ENCODE results near the gene MMEL1.
"Not testable (repeated sequence)": the region's sequence is repeated elsewhere in the genome, so short reads cannot be mapped to it uniquely, and the experiment has no call there.

Gene MMEL1

DNA sequence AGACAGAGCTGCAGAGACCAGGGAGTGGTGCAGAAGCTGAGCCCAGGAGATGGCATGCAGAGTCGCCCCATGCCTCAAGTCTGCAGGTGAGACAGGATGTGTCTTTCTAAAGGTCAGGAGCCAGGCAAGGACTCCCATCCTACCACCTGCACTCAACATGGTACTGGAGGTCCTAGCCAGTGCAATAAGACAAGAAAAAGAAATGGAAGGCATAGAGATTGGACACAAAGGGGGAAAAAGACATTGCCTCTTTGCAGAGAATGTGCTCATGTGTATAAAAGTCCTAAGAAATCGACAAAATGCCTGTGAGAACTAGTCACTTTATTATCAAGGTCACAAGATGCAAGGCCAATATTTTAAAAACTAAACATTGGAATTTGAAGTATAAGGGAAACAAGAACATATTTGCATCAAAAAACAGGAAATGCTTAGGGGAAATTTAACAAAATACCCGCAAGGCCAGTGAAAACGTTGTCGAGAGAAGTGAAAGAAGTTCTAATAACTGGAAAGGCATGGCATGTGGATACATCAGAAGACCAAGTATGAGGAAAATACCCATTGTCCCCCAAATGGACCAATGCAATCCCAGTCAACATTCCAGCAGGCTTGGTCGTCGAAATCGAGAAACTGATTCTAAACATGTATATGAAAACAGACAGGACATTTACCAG lies 59.4 kb downstream of the MMEL1 start:
- DNase-seq (ENCODE audit: low read depth), result no peak

DNA sequence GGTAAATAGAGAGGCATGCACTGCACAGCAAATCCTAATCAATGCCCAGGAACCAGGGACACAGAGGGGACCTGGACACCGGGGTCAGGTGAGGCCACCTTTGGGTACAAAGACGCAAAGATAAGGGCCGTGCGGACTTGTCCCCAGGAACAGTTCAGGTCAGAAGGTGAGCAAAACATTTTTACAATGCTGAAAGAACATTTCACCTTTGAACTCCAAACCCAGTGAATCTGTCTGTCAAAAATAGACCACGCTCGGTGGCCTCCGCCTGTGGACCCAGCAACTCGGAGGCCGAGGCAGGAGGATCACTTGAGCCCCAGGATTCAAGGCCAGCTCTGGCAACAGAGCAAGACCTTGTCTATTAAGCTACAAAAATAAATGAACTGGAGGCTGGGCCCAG lies 61.5 kb downstream of the MMEL1 start:
- DNase-seq (ENCODE audit: low read depth), result no peak

DNA sequence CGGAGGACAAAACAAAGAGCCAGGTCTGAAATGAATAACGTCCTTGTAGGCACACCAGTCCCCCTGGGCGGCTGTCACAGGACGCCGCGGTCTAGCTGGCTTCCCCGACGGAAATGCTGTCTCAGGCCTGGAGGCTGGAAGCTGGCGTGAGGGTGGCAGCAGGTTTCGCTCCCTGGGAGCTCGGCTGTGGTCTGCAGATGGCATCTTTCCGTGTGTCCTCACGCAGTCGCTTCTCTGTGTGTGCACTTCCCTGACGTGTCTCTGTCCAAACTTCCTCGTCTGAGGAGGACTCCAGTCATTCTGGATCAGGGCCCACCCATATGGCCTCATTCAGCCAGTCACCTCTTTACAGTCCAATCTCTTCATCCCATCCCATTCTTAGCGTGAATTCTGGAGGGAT lies 62.5 kb downstream of the MMEL1 start:
- DNase-seq (ENCODE audit: low read depth), result no peak

DNA sequence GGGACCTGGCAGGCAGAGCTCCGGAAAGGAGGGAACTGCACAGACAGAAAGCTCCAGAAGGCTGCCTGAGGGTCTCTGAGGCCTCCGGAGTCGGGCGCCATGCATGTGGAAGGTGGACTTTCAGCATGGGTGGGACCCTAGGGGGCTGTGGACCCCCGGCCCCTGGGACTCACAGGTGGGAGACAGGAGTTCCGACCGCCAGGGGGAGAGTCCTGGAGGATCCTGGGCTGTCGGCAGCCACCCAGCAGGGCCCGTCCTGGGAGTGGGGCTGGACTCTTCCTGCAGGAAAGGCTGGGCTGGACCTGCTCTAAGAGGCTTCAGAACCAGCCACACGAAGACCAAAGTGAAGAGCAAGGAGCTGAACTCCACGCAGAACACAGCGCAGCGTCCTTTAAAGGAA lies 63.1 kb downstream of the MMEL1 start:
- DNase-seq (ENCODE audit: low read depth), result not testable (repeated sequence)

DNA sequence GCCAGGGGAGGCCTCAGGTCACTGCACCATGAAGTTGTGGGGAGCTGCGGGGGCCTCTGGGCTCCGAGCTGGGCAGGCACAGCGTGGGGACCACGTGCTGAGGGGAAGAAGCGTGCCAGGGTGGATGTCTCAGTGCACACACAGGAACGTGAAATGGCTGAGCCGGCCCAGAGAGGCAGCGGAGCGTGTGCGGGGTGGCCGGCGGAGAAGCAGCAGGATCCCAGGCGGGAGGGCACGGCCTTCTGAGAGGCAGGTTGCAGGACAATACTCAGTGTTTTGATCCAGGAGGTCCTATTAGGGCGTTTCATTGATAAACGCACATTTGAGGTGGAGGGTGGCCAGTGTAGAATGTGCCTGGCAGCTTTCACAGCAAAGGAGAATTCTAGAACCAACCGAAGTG lies 63.8 kb downstream of the MMEL1 start:
- no peak for DNase-seq (ENCODE audit: low read depth)

DNA sequence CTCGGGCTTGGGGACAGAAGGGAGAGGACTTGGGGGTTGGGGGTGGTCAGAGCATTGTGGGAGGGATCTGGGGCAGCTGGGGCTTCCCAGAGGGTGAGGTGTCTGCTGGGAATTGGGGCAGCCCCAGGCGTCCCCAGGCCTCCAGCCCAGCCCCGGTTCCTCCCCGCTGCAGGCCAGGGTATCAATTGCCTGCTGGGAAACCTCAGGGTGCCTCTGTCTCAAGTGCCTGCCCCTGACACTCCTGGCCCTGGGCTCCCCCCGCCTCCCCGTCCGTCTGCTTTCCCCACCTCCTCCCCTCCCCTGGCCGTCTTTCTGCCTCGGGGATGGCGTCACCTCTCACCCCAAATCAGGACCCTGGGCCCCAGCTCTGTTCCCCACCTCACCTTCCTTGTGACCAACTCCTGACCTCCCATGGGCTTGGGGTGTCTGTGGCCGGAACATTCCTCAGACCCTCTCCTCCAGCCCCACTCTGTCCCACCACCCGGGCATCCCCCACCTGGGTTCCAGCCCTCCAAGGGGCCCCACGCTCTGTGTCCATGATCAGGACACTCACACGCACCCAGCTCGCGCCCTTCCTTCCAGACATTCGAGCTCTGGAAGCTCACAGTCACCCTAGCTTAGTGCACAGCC lies 64.5 kb downstream of the MMEL1 start:
- not testable (repeated sequence) for DNase-seq (ENCODE audit: low read depth)

DNA sequence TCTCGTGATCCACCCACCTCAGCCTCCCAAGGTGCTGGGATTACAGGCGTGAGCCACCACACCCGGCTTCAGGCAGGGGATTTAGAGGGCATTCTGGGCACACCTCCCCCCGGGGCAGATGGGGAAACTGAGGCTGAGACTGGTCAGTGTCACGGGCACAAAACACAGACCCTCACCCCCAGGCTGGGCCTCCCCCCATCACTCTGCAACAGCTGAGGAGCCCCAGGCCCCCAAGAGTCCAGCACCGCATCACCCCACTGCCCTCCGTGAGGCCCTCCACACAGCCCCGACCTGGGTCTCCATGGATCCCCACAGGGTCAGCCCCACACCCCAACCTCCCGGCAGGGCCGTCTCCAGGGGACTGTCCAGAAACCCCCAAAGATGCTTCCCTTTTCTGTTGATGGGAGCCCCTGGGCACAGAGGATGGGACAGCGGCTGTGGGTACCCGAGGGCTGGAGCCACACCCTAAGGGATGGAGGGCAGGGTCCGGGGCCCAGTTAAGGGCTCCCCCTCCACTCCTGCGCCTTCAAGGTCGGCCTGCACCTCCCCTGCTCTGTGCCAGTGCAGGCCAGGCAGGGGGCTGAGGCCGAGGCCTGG lies 65.6 kb downstream of the MMEL1 start:
- DNase-seq (ENCODE audit: low read depth), result no peak

DNA sequence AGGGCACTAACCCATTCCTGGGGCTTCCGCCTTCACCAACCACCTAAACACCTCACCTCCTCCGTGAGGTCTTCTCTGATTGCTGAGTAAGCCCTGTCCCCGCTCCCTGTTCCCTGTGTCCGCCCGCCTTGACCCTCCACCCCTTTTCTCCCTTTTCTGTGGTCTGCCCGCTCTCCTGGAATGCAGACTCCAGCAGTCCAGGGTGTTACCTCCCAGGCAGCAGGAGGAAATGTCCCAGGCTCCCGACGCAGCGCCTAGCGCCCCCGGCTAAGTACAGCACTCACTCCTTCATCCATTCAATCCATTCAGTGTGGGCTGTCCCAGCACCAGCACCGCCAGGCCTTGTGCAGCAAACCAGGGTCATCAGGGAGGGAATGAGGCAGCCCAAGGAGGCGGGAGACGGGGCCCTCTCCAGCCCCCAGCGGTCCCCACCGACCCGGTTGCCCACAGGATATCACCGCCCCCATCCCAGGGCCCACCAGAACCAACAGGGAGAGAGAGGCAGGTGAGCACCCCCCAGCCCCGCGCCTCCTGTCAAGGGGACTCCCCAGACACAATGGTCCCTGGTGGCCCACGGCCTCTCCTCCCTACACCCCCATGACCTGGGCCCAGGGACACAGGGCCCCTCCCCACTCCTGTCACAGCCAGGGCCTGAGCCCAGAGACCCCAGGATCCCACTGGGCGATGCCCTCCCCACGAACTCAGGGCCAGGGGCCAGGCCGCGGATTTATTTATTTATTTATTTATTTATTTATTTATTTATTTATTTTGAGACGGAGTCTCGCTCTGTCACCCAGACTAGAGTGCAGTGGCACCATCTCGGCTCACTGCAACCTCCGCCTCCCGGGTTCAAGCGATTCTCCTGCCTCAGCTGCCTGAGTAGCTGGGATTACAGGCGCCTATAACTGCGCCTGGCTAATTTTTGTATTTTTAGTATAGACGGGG lies 66.4 kb downstream of the MMEL1 start:
- no peak for DNase-seq (ENCODE audit: low read depth)

DNA sequence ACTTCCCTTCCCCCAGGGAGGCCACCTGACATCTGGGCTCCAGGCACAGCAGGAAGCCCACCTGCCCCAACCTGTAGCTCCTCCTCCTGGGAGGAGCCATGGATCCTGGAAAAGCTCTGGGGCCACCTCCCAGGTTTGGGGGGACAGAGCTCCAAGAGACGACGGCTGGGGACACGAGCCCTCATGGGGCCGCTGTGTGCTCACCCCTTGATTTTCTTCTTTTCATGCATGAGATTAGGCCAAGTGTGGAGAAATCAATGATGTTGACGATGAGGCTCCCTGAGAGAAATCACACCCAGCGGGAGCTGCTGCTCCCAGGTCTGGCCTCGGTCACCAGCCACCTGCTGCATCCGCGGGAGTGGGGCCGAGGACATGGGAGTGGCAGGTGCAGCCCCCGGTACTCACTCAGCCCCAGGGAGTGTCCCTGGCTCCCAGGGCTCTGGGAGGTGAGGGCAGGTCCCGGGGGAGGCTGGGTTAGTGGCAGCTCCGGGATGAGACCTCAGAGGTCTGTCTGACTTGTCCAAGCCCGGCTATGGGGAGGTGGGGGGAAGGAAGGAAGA lies 67.9 kb downstream of the MMEL1 start:
- DNase-seq (ENCODE audit: low read depth), result no peak

DNA sequence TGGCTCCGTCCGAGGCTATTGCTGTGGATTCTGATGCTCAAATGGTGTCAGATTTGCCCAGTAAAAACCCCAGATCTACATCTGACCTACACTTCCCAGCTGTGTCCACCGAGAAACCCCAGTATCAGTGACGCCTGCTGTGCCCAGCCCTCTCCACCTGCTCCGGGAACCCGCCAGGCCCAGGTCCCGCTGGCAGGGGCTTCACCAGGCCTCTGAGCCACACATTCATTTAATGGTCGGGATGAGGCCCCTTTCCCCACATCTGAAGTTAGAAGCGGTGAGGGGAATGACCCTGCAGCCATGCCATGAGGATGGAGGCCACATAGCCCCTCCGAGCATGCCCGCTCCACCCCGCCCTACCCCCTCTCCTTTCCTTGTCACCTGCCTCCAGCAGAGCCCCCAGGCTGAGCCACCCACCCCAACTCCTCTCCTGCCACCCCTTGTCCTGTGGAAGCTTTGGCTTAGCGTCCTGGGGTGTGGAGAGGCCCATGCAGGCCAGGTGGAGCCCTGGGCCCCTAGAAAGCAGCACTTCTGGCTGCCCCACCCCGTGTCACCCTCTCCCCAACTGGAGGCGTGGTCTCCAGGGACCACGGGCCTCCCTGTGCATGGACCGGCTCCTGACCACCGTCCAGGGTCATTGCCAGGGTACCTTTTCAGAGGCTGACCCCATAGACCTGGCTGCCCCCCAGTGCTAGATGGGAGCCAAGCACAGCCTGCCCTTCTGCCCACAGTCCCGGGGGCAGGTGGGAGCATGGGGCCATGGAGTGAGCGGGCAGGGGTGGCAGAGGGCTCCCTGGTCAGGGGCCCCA lies 68.6 kb downstream of the MMEL1 start:
- DNase-seq (ENCODE audit: low read depth), result no peak

DNA sequence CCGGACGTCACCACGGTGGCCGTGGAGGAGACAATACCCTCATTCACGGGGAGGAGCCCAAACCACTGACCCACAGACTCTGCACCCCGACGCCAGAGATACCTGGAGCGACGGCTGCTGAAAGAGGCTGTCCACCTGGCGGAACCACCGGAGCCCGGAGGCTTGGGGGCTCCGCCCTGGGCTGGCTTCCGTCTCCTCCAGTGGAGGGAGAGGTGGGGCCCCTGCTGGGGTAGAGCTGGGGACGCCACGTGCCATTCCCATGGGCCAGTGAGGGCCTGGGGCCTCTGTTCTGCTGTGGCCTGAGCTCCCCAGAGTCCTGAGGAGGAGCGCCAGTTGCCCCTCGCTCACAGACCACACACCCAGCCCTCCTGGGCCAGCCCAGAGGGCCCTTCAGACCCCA lies 69.6 kb downstream of the MMEL1 start:
- DNase-seq (ENCODE audit: low read depth), result no peak

DNA sequence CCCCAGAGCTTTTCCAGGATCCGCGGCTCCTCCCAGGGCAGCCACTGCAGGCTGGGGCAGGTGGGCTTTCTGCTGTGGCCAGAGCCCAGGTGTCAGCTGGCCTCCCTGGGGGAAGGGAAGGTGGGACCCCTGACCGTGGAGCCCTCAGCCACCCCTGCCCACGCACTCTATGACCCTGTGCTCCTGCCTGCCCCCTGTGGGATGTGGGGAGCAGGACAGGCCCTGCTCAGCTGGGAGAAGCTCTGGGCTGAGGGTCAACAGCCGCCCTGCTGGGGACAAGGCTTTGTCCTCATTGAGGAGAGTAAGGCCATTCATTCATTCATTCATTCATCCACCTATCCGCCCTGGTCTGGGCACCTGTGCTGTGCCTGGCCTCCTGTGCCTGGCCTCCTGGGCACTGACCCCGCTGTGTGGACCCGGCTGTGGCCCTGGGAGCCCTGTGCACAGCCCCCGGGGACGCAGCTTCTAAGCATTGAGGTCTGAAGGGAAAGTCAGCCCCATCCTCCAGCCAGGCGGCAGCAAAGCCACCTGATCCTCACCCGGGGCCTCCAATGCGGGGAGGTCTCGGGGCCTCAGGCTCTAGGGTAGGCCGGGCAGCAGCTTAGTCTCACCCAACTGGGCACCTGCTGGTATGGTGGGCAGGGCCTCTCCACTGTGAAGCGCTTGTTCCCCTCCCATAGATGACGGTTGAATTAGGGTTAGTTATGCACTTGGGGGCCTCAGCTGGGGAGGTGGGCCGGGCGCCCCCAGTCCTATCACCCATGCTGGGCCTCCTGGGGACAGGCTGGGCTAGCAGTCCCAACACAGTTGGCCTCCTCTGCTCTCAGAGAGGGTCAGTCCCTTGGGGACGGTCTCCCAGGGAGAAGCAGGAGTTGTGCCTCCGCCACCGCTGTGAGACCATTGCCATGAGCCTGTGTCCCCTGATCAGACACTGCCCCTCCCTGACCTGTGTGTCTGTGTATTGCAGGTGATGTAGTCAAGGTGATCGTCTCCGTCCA lies 70.6 kb downstream of the MMEL1 start:
- DNase-seq (ENCODE audit: low read depth), result no peak

DNA sequence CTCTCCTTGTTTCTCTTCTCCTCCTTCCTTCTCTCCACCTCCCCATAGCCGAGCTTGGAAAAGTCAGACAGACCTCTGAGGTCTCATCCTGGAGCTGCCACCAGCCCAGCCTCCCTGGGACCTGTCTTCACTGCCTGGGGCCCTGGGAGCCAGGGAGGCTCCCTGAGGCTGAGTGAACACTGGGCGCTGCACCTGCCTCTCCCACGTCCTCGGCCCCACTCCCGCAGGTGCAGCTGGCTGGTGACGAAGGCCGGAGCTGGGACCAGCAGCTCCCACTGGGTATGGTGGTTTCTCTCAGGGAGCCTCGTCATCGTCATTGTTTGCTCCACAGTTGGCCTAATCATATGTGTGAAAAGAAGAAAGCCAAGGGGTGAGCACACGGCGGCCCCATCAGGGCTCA lies 71.4 kb downstream of the MMEL1 start:
- DNase-seq (ENCODE audit: low read depth), result no peak

DNA sequence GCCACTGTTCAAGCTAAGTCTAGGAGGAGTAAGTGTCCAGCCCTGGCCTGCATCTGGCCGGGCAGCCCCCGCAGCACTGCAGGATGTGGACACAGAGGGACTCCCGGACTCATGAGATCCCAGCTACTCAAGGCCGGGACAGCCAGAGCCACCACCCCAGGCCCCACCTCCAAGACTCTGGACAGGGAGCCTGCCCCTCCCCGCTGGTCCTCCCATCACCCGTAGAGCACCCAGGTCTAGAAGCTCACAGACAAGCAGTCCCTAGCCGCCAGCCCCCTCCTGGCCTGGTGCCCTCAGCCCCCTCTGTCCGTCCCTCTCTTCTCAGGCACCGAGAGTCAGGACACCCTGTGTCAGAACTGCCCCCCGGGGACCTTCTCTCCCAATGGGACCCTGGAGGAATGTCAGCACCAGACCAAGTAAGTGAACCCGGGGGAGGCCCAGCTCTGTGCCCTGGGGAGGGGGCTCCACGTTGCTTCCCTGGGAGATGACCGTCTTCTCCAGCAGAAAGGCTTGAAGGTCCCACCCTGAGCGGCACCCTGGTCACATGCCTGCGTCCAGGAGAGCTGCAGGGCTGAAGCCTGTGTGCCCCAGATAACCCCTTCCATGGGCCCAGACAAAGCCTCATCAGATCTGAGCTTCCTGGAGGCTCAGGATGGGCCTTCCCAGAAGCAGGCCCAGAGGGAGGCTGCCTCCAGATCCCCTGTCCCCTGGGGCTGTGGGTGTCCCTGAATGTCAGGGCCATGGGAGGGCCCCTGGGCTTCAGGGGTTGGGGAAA lies 72.3 kb downstream of the MMEL1 start:
- DNase-seq (ENCODE audit: low read depth), result no peak

DNA sequence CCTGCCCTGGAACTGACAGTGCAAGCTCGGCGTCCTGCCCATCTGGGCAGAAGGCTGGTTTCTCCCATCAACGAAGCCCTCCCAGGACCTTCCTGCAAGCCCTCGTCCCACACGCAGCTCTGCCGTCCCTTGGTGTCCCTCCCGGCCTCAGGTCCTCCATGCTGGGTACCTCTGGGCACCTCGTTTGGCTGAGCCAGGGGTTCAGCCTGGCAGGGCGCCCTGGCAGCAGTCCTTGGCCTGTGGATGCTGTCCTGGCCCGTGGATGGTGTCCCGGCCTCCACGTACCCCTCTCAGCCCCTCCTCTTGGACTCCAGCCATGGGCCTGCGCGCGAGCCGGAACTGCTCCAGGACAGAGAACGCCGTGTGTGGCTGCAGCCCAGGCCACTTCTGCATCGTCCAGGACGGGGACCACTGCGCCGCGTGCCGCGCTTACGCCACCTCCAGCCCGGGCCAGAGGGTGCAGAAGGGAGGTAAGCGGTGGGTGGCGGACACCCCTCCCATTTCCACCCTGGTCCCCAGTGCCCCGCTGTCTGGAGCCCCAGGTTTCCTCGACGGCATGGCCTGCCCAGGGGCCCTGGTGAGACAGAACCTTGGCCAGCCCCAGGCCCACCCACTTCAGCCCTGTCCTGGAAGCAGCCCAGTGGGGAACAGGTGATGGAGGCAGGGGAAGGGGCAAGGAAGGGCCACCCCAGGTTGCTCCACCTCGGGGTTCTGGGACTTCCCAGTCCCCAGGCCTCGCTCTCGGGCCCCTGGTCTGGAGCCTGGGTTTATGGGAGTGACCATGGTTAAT lies 73.1 kb downstream of the MMEL1 start:
- no peak for DNase-seq (ENCODE audit: low read depth)

DNA sequence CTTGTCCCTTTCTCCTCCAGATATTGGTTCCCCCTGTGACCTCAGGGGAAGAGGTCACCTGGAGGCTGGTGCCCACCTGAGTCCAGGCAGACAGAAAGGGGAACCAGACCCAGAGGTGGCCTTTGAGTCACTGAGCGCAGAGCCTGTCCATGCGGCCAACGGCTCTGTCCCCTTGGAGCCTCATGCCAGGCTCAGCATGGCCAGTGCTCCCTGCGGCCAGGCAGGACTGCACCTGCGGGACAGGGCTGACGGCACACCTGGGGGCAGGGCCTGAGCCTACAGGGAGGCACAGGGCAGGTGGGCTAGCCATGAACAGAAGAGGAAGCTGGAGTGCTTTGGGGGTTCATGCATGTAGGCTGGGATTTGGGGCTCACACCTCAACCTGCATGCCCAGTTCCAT lies 74.0 kb downstream of the MMEL1 start:
- no peak for DNase-seq (ENCODE audit: low read depth)

DNA sequence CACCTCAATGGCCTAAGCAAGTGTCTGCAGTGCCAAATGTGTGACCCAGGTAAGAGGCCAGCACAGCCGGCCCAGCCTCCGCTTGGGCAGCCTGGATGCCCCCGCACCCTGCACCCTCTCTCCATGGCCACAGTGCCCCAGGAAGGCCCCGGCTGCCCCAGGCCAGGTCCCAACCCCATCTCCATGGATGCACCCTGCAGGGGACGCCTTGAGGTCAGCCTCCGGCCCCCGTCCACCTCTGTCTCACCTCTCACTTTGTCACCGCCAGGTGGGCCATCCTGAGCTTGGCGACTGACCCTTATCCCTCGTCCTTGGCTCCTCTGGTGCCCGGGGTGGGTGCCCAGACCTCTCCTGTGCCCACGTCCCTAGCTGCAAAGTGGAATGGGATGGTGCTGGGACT lies 74.4 kb downstream of the MMEL1 start:
- DNase-seq (ENCODE audit: low read depth), result no peak

Measured in iris pigment epithelial cell (primary cell).